Activated naive CD4-positive, alpha-beta T cell treated with anti-CD3 and anti-CD28 coated beads, Interleukin-2, amount 10 ng/mL, durations not matched to agents 7 days and 5 days (primary cell): ENCODE data around the gene AJM1.

Experiments
- CTCF ChIA-PET: fragments of 350-600 bp; sonication (Branson Sonifier 250); formaldehyde crosslinking; loops from one replicate; lab custom pipeline; 2021; ENCODE audit warnings: antibody characterized with exemption; lab: Charles Lee
- DNase-seq: peaks from one replicate; pipeline ENCODE4 v3.0.0-alpha.2; 2020
- H3K27ac Mint-ChIP-seq: one replicate; pipeline ENCODE4 v1.8.0; 2021; ENCODE audit warnings: mild to moderate bottlenecking, moderate library complexity, mixed read lengths
- H3K27me3 Mint-ChIP-seq: one replicate; pipeline ENCODE4 v1.8.0; 2021; ENCODE audit warnings: mild to moderate bottlenecking, mixed read lengths
- H3K36me3 Mint-ChIP-seq: one replicate; pipeline ENCODE4 v1.8.0; 2021; ENCODE audit warnings: mixed read lengths
- H3K4me1 Mint-ChIP-seq: one replicate; pipeline ENCODE4 v1.8.0; 2021; ENCODE audit warnings: mixed read lengths
- H3K4me3 Mint-ChIP-seq: one replicate; pipeline ENCODE4 v1.8.0; 2021; ENCODE audit warnings: mild to moderate bottlenecking, moderate library complexity, mixed read lengths
- H3K9me3 Mint-ChIP-seq: one replicate; pipeline ENCODE4 v1.8.0; 2021; ENCODE audit warnings: mixed read lengths

The AJM1 gene

GRCh38 chr9:136821826-136822544 lies 20.3 kb upstream of the AJM1 start:
- Mint-ChIP-seq H3K27me3 (peaks cover 3% of the 10 kb centered on the region), H3K4me1 (peaks cover 6% of the 10 kb centered on the region)

DNA sequence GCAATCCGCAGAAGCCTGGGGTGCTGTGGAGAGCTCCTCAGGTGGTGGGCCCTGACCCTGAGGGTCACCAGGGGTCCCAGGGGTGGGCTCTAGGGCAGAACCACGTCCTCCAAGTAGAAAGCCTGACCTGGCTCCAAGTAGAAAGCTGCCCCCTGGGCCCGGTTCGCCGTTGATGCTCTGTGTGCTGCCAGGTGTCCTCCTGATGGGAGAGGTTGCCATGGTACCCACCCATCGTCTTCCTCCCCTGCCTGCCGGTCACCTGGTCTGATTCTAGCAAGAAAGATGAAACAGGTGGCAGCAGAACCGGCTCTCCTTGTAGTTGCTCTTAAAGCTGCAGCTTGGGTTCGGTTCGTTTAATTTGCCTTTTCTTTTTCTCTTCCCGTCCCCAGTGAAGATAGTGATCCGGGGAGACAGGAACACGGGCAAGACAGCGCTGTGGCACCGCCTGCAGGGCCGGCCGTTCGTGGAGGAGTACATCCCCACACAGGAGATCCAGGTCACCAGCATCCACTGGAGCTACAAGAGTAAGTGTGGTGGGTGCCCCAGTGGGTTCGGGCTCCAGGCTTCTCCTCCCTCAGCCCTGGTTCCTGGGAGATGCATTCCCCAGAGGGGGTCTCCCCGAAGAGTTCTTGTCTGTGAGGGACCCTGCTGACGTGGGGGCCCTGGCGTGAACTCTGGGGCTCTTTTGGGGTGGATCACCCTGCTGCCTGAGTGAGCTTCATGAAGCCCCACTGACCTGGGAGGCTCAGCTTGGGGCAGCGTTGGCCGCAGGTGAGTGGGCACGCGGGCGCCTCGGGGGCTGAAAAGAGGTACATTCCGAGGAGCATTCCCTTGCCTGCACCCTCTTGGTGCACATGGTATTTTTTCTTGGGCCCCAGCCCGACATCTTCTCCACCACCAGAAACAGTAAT lies 18.9 kb upstream of the AJM1 start:
- H3K9me3 Mint-ChIP-seq, result no peaks in the 10 kb centered on the region
- H3K4me3 Mint-ChIP-seq, result no peak overlapping the region
- CTCF ChIA-PET, result interaction anchor here (1.6 kb wide), 1 partner anchor 19 kb away, joined by 7 read pairs; the partner anchor contains the start of gene AJM1
- no peak overlapping the region for H3K27ac Mint-ChIP-seq
- peaks cover 9% of the 10 kb centered on the region for H3K36me3 Mint-ChIP-seq
- peaks cover 6% of the 10 kb centered on the region for H3K4me1 Mint-ChIP-seq
- no peak for DNase-seq
- peaks cover 3% of the 10 kb centered on the region for H3K27me3 Mint-ChIP-seq

More at GRCh38 chr9:136821826-136822544, 20.3 kb upstream of the AJM1 start:
- H3K9me3 Mint-ChIP-seq, result no peaks in the 10 kb centered on the region
- peaks cover 12% of the 10 kb centered on the region for H3K36me3 Mint-ChIP-seq
- no peak overlapping the region for H3K27ac Mint-ChIP-seq
- no peak for DNase-seq
- no peak overlapping the region for H3K4me3 Mint-ChIP-seq
- CTCF ChIA-PET, result interaction anchor here (1.6 kb wide), 1 partner anchor 20 kb away, joined by 7 read pairs; the partner anchor contains the start of gene AJM1

DNA sequence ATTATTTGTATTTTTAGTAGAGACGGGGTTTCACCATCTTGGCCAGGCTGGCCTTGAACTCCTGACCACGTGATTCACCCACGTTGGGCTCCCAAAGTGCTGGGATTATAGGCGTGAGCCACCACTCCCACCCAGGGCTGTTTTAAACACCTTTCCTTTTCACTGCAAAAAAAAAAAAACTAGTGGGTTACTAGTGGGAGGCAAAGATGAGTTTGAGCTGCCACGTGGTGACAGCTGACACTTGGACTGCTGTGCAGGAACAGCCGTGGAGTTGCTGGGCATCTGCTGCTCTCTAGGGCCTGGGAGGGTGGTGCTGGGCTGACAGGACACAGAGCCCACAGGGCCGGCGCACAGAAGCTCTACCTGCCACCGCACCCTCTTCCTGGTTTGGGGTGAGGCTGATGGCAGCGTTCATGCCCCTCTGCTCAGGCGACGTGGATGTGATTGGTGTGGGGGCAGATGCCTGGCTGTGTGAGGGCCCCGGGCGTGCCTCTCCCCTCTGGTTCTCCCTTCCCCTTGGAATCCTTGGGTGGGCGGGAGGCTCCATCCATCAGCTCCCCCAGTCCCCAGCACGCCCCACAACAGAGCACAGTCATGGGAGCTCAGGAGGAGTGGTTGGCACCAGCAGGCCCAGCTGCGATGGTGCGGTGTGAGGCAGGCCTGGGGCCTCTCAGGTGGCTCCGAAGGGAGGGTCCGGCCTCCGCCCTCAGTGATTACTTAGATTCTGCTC lies 17.6 kb upstream of the AJM1 start:
- Mint-ChIP-seq H3K27me3 (peaks cover 3% of the 10 kb centered on the region), H3K36me3 (peaks cover 21% of the 10 kb centered on the region), H3K4me3 (no peak overlapping the region), H3K27ac (no peak overlapping the region), H3K4me1 (peaks cover 6% of the 10 kb centered on the region), H3K9me3 (no peaks in the 10 kb centered on the region)
- CTCF ChIA-PET, result no interaction called here
- no peak for DNase-seq

DNA sequence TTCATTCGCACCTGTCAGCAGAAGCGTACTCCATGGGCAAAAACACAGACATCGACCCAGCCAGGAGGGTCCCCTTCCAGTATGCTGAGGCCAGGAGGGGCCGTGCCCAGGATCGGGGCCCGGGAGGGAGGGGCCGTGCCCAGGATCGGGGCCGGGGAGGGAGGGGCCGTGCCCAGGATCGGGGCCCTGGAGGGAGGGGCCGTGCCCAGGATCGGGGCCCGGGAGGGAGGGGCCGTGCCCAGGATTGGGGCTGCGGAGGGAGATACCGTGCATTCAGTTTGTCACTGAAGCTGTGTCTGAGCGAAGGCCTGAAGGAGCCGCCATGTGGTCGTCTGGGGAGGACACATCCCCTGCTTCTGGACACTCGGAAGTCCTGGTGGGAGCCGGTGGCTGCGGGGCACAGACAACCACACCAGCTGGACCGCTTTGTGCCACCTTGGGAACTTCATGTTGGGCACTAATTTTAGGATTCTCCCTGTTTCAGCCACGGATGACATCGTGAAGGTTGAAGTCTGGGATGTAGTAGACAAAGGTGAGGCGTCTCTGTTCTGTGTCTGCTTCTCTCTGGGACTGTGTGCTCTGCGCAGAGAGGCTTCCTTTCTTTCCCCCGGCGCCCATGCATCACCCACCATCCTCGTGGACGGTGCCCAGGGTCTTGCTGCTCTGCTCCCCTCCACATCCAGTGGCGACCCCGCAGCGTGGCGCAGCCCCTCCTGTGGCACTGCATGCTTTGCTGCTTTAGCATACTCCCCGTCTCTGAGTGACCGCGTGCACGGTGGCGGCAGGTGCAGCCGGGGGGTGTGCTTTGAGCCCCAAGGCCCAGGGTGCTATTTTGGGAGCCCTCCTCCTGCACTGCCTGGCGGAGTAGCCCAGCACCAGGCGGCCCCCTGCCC lies 16.7 kb upstream of the AJM1 start:
- no peak overlapping the region for H3K4me3 Mint-ChIP-seq
- no peak overlapping the region for H3K27ac Mint-ChIP-seq
- peaks cover 6% of the 10 kb centered on the region for H3K4me1 Mint-ChIP-seq
- H3K27me3 Mint-ChIP-seq, result peaks cover 3% of the 10 kb centered on the region
- H3K9me3 Mint-ChIP-seq, result no peaks in the 10 kb centered on the region
- CTCF ChIA-PET, result no interaction called here
- no peak for DNase-seq
- H3K36me3 Mint-ChIP-seq, result peaks cover 22% of the 10 kb centered on the region

DNA sequence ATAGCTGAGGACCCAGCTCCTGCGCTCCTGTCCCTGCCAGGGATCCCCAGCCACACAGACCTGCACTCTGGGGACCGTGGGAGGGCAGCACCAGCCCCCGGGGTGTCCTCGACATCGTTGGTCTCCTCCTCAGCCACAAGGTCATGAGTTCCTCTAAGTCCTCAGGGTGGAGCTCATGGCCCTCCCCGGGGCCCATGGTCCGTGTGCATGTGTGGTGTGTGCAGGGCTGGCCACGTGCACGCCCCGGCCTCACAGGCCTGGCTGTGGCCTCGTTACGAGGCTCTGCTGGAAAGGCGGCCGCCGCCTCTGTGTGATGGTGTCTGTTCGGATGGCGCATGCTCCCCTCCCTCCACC lies 16.1 kb upstream of the AJM1 start:
- CTCF ChIA-PET, result interaction anchor here (0.9 kb wide), 1 partner anchor 16 kb away, joined by 3 read pairs; the partner anchor contains the start of gene AJM1
- Mint-ChIP-seq H3K27me3 (peaks cover under 1% of the 10 kb centered on the region), H3K4me1 (peaks cover under 1% of the 10 kb centered on the region)

GRCh38 chr9:136826703-136827582 lies 15.3 kb upstream of the AJM1 start:
- Mint-ChIP-seq H3K4me1 (no peaks in the 10 kb centered on the region), H3K27me3 (no peaks in the 10 kb centered on the region), H3K27ac (no peak overlapping the region), H3K36me3 (peaks cover 22% of the 10 kb centered on the region), H3K9me3 (no peaks in the 10 kb centered on the region), H3K4me3 (no peak overlapping the region)
- CTCF ChIA-PET, result interaction anchor here (0.9 to 1.2 kb wide), 2 partner anchors 15 kb away, joined by 3 to 8 read pairs; partner anchors contain the start of gene AJM1
- DNase-seq, result no peak

More for the DNA sequence above, 16.1 kb upstream of the AJM1 start:
- Mint-ChIP-seq H3K36me3 (peaks cover 16% of the 10 kb centered on the region), H3K4me3 (no peak overlapping the region), H3K27ac (no peak overlapping the region), H3K9me3 (no peaks in the 10 kb centered on the region)
- no peak for DNase-seq

DNA sequence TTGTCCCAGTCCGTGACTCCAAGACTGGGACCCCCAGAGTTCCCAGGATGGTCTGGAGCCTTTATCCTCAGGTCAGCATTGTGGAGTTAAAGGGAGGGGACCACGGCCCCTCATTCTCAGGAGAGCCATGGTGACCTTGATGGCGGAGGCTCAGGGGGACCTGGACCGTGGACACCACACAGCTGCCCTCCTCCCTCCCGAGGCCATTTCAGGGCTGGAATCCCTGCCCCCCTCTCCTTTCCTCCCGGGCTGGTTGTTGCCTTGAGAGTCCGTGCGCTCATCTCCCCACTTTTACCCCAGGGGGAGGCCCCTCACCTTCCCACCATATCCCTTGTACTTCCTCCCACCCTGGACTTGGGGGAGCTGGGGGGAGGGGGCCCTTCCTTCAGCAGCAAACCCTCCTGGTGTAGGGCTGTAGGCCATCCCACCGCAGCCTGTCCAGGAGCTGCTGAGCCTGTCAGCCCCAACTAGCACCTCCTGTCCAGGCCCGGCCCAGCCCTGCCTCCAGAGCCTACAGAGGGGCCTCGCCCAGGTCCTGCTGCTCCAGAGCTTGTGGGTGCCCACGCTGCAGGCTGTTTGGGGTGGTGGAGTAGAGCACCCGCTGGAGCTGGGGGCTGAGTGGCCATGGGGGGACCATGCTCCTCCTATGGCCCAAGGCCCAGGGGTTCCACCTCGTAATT lies 14.3 kb upstream of the AJM1 start:
- H3K27me3 Mint-ChIP-seq, result no peaks in the 10 kb centered on the region
- no peak overlapping the region for H3K27ac Mint-ChIP-seq
- no peak for DNase-seq
- no peaks in the 10 kb centered on the region for H3K4me1 Mint-ChIP-seq
- CTCF ChIA-PET, result interaction anchor here (1.2 kb wide), 1 partner anchor 14 kb away, joined by 8 read pairs; the partner anchor contains the start of gene AJM1
- H3K36me3 Mint-ChIP-seq, result peaks cover 24% of the 10 kb centered on the region
- no peaks in the 10 kb centered on the region for H3K9me3 Mint-ChIP-seq
- no peak overlapping the region for H3K4me3 Mint-ChIP-seq

DNA sequence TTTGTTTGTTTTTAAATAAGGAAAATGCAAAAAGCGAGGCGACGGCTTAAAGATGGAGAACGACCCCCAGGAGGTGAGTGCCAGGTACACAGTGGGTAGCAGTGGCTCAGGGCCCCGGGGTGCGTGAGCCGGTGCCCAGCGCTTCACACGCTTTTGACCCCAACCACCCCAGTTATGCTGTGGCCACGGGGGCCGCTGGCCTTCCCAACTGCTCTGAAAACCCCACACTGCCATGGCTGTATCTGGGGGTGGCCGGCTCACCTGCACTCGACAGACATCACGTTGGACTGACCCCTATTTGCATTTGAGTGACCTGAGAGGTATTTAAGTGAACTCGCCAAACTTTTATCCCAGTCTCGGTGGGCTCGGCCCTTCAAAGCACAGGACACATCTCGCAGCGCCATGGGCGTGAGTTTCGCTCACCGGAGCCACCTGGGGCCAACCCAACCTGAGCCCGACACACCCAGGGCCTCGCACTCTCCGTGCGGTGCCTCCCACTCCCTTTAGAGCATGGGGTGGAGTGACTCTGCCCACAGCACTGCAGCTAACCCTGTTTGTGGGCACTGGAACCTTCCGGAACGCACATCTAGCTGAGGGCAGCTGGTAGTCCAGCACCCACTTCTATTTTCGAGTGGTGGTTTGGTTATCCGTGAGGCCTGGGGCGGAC lies 13.7 kb upstream of the AJM1 start:
- Mint-ChIP-seq H3K27me3 (no peaks in the 10 kb centered on the region), H3K9me3 (no peaks in the 10 kb centered on the region), H3K36me3 (peaks cover 22% of the 10 kb centered on the region), H3K4me1 (no peaks in the 10 kb centered on the region), H3K27ac (no peak overlapping the region), H3K4me3 (no peak overlapping the region)
- CTCF ChIA-PET, result interaction anchor here (1.2 kb wide), 1 partner anchor 14 kb away, joined by 8 read pairs; the partner anchor contains the start of gene AJM1
- no peak for DNase-seq

DNA sequence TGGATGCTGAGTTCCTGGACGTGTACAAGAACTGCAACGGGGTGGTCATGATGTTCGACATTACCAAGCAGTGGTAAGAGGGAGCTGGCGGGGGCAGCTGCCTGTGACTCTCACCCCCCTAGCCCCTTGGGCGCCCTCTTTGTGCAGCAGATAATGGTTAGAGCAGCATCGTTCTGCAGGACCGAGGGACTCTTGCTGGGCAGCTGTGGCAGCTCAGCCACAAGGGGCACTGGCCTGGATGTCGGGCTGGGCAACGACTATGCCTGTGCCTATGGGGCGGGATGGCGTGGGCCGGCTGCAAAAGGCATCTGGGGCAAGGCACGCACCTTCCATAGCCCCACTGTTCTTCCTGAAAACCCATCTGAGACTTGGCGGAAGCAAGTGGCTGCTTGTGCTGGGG lies 12.9 kb upstream of the AJM1 start:
- Mint-ChIP-seq H3K9me3 (no peaks in the 10 kb centered on the region), H3K4me1 (no peaks in the 10 kb centered on the region), H3K4me3 (no peak overlapping the region), H3K27ac (no peak overlapping the region), H3K27me3 (no peaks in the 10 kb centered on the region), H3K36me3 (peaks cover 27% of the 10 kb centered on the region)
- no peak for DNase-seq
- CTCF ChIA-PET, result no interaction called here

DNA sequence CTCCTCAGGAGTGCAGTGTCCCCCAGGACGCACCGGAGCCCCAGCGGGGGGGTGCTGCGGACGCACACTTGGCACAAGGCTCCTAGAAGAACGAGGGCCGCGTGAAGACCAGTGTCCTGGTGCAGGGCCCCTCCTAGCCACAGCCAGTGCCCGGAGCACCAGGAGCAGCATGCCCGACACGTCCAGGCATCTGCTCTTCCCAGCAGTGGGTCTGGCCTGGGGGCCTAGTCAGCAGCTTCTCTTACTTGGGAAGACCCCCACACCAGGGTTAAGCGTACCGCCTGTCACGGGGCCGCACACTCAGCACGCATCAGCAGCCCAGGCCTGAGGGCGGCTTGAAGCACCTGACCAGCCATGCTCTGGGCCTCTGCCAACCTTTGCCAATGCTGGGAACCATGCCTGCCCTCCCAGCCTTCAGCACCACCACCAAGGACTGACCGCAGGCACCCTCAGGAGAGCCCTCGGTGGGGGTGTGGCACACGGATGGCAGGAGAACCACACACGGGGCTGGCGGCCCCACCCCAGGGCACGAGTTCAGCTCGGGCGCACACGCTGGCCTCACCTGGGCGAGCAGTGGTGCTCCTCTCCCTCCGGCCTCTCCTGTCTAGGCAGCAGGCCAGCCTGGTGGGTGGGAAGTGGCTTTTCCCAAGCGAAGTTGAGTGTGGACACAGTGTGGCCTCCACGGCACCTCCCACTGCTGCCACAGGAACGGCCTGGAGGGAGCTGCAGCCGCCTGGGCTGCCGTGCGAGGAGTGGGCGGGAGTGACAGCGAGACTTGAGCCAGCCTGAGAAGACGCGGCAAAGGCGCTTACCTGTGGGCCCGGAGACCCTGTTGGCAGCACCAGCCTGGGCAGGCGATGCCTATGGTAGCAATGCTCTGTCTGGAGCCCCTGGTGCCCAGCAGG lies 12.0 kb upstream of the AJM1 start:
- peaks cover 26% of the 10 kb centered on the region for H3K36me3 Mint-ChIP-seq

More for the DNA sequence above, 12.0 kb upstream of the AJM1 start:
- H3K4me1 Mint-ChIP-seq, result no peaks in the 10 kb centered on the region
- H3K27me3 Mint-ChIP-seq, result no peaks in the 10 kb centered on the region
- no peak overlapping the region for H3K4me3 Mint-ChIP-seq
- DNase-seq, result no peak
- CTCF ChIA-PET, result no interaction called here
- no peak overlapping the region for H3K27ac Mint-ChIP-seq
- H3K9me3 Mint-ChIP-seq, result no peaks in the 10 kb centered on the region
